ELR (cell line): Measurements from ENCODE around the gene STPG3.
A peak's percentile ranks its signal among the peaks of the same experiment; 100 is the strongest.

ENCODE experiments used
- DNase-seq: peaks from one replicate; pipeline ENCODE4 v3.0.0-alpha.2; 2015; ENCODE audit warnings: low read depth

The STPG3 gene

GRCh38 chr9:137222190-137223077 is 28.7 kb upstream of the STPG3 start, which contains the start of gene RNF208:
RNF208 (minus strand) TSS chr9:137222240; CDS start chr9:137221212, 1,028 bp downstream.
- DNase-seq = peak; percentile 28

DNA sequence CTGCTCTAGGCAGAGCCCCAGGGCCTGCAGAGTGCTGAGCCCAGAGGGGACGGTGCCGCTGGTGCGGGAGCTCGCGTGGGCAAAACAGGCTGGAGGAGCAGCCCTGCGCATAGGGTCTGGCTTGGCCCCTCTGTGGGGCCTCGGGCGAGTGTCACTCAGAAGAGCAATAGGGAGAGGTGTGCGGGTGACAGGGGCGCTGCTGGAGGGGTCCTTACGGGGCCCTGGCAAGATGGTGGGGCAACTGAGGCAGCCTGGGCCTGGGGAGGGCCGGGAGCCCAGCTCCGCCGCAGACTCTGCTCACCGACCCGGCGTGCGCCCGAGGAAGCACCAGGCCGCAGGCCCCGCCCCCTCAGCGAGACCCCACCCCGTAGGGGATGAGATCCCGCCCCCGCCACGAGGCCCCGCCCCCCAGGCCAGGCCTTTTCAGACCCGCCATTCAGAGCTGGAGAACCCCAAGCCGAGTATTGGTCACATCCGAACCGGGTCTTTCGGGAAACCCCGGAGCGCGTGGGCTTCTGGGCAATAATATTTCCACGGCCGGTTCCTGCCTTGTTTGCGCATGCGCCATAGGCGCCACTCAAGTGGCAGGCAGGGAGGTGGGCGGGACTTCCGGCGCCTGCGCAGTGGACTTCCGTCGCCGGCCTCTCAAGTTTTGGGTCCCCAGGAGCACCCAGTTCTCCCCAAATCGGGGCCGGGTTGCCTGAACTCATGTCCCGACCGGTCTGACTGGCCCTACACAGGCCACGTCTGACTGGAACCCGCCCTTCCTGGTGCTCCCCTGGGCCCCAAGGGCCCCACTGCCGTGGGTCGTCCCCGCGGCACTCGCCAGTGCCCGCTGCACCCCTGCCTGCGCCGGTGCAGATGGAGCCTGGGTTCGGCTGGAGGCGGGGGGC is 27.8 kb upstream of the STPG3 start:
- peak; percentile 99 for DNase-seq

- DNase-seq = peak; percentile 34
These were observed 26.0 kb upstream of the STPG3 start, which contains the start of gene CYSRT1 for GRCh38 chr9:137224830-137225694. CYSRT1 (plus strand) TSS chr9:137225174; CDS start chr9:137225622, 448 bp downstream.

GRCh38 chr9:137225699-137226331 is 25.3 kb upstream of the STPG3 start:
- DNase-seq = no peak

DNA sequence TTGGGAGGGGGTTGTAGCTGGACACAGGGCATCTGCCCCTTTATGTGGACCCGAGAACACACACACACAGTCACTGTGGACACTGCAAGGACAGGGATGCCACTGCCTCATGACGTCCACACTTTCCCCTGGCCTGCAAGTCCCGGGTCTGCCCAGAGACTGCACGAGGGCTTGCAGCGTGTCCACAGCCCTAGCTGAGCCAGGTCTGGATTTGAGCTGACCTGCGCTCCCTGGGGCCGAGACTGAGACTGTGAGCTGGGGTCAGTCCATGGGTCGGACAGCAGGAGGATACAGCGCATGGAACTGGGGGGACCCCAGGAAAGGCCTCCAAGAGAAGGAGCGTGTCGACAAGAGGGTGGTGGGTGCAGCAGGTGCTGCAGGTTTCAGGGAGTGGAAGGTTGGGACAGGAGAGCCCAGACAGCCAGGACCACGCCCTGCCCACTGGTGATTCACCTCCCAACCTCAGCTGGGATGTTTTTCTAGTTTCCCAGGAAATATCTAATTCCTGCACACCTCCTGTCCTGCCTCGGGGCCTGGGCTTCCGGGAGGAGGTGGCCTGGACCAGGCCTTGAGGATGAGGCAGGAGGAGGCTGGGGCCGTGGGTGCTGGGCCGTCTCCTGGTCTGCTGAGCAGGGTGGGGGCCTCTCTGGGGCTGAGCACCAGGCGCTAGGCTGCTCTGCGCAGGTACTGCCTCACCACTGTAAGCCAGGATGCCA is 24.6 kb upstream of the STPG3 start:
- DNase-seq = peak; percentile 76

DNA sequence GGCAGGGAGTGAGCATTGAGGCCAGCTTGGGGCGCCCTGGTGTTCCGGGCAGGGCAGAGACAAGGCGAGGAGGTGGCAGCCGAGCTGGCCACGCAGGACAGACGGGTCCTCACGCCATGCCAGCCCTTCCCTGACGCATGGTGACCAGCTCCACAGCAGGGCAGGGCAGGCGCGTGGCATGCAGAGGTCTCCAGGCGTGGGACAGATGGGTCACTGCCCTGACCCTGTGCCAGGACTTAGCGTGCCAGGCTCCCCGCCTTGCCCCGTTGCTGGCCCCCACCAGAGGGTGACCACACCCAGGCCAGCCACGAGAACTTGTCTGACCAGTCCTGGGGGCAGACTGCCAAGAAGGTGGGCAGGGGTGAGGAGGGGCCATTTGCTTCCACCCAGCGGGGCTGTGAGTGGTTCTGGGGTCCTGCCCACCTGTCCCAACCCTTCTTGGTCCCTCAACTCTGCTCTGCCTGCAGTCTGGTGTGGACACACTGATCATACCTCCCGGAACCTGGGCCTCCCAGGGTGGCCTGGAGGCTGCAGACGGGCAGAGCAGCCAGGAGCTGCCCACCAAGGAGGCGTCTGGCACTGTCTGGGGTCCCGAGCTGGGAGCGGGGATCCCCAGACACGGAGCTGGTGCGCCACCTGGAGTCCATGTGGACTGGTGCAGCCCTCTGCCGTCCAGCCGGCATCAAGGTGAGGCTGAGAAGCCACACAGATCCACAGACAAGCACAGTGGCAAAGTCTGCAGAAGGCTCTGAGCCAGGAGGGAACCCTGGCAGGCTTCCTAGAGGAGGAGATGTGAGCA is 23.8 kb upstream of the STPG3 start, which contains the start of gene RNF224:
Gene RNF224, plus strand, starts transcription at position 449 of the 799 bp plus-strand sequence. CDS start 834 bp downstream, outside the sequence.
- peak; percentile 83 for DNase-seq

- DNase-seq = no peak
These were observed 23.1 kb upstream of the STPG3 start for GRCh38 chr9:137227853-137228505.

GRCh38 chr9:137228506-137228967 is 22.5 kb upstream of the STPG3 start:
- DNase-seq = no peak

- DNase-seq = no peak
These were observed 21.9 kb upstream of the STPG3 start for GRCh38 chr9:137228968-137229896.

- DNase-seq = no peak
These were observed 21.0 kb upstream of the STPG3 start for GRCh38 chr9:137229903-137230704.

DNA sequence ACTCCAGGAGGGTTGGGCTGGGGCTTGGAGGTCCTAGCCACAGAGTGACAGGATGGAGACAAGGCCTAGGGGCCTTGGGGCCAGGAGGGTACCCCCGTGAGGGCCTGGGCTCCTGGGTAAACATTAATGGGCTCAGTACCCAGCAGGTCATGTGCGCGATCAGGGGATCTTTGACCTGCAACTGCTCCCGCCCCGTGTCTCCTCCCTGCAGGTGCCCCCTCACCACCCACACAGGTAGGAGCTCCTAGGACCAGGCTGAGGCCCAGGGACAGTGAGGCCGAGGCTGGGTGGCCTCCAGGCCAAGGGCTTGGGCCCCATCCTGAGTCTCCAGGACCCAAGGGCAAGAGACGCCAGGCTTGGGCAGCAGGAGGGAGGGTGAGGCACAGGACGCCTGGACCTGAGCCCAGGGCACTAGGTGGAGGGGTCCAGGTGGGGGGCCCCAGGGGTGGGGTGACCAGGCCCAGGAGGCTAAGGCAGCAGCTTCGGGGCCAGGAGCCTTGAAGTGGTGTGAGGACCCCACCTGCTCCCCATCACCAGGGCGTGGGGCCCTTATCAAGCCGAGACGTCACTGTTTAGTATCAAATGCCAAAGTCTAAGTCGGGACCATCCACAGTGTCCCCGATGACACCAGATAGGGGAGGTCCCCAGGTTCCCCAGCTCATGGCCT is 20.2 kb upstream of the STPG3 start, which contains the start of gene SLC34A3:
Gene SLC34A3, plus strand, starts transcription at position 197 of the 667 bp plus-strand sequence. CDS start 802 bp downstream, outside the sequence.
- DNase-seq = no peak

DNA sequence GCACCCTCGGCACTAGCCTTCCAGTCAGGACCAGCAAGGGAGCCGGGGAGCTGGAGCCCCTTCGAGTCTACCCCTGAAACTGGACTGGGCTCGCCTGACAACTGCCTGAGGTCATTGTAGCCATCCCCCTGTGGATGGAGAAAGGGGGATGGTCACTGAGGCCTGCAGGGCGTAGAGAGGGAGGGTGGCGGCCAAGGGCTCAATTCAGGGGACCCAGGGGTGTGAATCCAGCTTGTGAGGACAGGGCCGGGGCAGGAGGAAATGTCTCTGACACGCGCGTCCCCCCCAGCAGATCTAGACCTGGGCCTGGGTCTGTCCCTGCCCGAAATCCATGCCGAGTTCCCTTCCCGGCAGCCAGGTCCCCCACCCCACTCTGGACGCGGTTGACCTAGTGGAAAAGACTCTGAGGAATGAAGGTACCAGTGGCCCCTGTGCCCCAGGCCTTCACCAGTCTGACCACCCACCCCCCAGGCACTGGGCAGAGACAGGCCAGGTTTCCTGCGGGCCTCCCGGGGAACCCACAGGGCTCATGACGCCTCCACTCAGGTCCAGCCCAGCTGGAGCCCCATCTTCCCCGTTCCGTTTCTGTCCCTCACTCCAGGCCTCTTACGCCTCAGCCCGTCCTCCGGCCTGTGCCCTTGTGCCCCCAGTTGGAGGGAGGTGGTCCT is 19.6 kb upstream of the STPG3 start:
- DNase-seq = no peak

- no peak for DNase-seq
These were observed 19.0 kb upstream of the STPG3 start for GRCh38 chr9:137232101-137232500.

DNA sequence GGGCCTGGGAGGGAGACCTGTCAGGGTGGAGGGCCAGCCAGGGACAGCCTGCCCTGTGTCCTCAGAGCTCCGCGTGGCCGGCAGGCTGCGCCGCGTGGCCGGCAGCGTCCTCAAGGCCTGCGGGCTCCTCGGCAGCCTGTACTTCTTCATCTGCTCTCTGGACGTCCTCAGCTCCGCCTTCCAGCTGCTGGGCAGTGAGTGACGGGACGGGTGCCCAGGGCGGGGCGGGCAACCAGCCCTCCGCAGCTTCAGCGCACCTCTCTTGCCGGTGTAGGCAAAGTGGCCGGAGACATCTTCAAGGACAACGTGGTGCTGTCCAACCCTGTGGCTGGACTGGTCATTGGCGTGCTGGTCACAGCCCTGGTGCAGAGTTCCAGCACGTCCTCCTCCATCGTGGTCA is 18.6 kb upstream of the STPG3 start:
- no peak for DNase-seq

DNA sequence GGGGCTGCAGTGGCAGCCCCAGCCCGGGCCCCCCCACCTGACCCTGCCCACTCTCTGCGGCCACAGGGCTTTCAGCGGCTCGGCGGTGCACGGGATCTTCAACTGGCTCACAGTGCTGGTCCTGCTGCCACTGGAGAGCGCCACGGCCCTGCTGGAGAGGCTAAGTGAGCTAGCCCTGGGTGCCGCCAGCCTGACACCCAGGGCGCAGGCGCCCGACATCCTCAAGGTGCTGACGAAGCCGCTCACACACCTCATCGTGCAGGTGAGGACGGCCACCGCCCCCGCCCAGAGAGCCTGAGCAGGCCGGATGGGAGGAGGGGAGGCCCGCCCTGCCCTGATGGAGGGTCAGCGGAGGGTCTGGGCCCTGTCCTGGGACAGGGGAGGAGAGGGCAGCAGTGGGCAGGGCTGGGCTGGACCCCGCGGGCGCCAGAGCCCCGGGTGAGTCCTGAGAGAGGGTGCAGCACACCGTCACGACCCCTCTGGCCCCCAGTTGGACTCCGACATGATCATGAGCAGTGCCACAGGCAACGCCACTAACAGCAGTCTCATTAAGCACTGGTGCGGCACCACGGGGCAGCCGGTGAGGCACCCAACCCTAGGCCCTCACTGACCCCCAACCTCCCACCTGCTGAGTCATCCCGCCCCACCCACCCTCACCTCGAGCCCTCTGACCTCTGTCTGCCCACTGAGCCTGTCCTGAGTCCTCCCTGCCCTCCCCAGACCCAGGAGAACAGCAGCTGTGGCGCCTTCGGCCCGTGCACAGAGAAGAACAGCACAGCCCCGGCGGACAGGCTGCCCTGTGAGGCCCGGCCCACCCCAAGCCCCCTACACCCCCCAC is 17.7 kb upstream of the STPG3 start:
- no peak for DNase-seq
